Adipose tissue (tissue), 3 donors: ENCODE measurements around the gene MIAT. TPM values are rescaled to one million over a fixed set of nuclear protein-coding genes. Genes with fewer than 3 reads are reported as not detected.

Experiments
- H3K27ac ChIP-seq: one replicate; pipeline ENCODE4 v1.5.1; 2013; ENCODE audit warnings: low read depth, low read length
- WGBS, 3 donors: extraction: QIAGEN DNeasy Blood & Tissue Kit; methylation state at CpG; one replicate each; pipeline ENCODE4 v1.1.7; 2013; 5-methylcytosine and 5-hydroxymethylcytosine counted together
- polyA plus RNA-seq, 3 donors: library from polyadenylated mRNA; stranded (reverse); fragments of 200-250 nt; gene quantifications; one replicate each; pipeline ENCODE4 v1.2.3, GENCODE V29; 2013
- donor health status: healthy with polysubstance abuse.
- donor health status: Bipolar disorder and iron deficiency.
- donor health status: healthy.

The MIAT gene
- polyA plus RNA-seq, 3 donors: 0.11 to 1.1 (median 0.29) TPM

DNA sequence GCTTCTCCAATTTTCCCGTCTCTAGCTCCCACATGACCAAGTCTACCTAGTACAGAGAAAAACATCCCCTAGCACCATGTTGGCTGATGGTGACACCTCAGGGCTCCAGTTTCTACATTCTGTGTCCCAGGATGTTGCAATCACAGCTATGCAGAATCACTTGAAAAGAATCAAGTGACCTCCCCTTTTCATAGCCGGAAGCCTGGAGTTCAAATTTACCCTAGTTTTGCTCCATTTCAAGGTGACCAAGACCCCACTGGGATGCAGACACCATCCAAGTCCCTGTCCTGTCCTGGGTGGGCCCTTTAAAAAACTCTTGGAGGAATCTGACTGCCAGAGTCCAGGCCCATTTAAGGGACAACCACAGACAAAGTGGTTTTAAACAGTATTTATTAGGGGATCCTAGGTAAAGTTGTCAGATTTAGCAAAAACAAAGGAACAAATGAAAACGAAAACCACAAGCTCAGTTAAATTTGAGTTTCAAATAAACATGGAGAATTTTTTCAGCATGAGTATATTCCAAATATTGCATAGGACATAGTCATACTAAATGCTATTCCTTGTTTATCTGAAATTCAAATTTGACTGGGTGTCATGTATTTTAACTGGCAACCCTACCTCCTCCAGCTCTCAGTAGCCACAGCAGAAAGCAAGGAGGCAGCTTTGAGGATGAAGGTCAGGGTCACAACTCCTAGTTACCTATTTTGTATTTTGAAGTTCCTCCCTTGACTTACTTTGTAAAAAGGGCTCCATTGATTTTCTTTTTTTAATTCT lies 52.4 kb downstream of the MIAT start:
- no peak overlapping the region for H3K27ac ChIP-seq
- WGBS, 3 donors: 87 to 98% (median 88%) methylated on average over 3 of the region's 3 CpGs

DNA sequence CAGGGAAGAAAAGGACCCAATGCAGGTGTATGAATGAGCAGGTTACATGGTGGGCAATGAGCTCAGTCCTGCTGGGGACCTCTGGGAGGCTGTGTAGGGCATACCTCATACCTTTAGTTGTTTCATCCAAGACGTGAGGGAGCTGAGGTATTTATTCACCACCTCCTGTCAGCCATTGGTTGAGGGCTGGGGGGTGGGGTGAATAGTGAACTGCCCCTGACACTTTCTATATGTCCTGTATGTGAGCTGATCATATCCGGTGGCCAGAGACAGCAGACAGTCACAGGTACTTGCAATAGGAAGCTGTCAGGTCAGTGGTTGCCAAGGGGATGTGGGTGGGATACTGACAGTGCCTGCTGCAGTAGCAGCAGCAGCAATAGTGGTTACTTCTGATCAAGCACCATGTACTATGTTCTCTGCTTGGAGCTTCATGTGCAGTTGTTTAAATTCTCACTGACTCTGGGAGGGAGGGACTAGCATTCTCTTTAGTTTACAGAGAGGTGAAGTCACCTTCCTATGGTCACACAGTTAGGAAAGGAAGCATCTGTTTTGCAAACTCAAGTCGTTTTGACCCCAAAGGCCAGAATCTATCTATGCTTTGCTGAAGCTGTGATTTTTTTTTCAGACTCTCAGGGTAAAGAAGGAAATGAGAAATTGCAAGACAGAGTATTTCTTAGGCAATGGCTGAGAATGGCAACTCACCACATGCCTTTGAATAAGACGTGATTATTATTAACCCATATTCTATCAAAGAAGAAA lies 54.0 kb downstream of the MIAT start:
- H3K27ac ChIP-seq: no peak overlapping the region
- 53 to 67% (median 60%) methylated on average over 4 of the region's 4 CpGs for WGBS, 3 donors

DNA sequence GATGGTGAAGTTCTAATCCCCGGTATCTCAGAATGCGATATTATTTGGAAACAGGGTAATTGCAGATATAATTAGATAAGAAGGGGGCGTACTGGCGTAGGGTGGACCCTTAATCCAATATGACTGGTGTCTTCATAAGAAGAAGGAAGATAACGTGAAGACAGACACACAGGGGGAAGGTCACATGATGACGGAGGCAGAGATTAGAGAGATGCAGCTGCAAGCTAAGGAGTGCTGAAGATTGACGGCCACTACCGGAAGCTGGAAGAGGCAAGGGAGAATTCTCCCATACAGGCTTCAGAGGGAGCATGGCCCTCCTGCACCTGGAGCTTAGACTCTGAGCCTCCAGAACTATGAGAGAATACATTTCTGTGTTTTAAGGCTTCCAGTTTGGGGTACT lies 54.8 kb downstream of the MIAT start:
- WGBS, 3 donors: 76 to 83% (median 79%) methylated on average over 8 of the region's 8 CpGs
- no peak overlapping the region for H3K27ac ChIP-seq

DNA sequence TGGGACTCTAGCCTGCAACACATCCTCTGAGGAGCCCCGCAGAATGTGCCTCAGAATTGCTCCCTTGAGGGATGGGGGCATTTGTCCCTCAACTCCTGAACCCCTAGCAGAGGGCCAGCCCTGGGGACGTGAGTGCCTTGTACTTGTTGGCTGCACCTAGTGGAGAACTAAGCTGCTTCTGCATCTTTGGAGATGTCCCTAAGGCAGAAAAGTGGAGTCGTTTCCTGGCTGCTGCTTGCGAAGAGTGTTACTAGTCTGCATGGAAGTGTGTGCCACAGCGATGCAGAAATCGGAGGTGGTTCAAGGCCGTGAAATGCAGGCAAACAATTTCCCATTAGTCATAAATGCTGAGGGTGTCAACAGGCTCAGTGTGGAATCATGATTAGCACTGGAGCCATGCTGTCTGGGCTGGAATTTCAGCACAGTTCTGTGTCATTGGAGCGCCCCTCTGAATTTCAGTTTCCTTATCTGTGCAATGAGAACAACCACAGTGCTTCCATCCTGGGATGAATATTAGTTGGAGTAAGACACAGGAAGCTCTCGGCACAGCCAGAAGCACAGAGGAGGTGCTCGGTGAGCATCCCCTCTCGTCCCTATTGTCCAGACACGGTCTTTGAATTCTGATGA lies 56.5 kb downstream of the MIAT start:
- no peak overlapping the region for H3K27ac ChIP-seq
- WGBS, 3 donors: 69 to 87% (median 81%) methylated on average over 12 of the region's 12 CpGs

DNA sequence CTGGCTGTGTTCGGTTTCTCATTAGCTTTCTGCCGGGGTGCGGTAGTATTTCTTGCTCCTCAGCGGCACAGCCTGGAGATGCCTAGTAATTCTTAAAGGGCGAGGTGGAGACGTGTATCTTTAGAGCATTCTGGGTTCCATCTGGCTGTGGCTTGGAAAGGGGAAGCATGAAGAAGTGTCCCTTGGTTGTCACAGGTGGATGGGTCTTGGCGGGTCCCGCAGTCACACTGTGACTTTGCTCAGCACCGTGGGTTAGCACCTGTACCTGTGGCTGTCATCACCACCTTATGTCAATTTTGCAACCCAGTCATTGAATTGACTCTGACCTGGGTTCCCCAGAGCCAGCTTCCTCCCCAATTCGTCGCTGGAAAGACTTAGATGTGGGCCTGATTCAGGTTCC lies 57.6 kb downstream of the MIAT start:
- WGBS, 3 donors: 88 to 89% (median 89%) methylated on average over 11 of the region's 11 CpGs
- no peak overlapping the region for H3K27ac ChIP-seq

DNA sequence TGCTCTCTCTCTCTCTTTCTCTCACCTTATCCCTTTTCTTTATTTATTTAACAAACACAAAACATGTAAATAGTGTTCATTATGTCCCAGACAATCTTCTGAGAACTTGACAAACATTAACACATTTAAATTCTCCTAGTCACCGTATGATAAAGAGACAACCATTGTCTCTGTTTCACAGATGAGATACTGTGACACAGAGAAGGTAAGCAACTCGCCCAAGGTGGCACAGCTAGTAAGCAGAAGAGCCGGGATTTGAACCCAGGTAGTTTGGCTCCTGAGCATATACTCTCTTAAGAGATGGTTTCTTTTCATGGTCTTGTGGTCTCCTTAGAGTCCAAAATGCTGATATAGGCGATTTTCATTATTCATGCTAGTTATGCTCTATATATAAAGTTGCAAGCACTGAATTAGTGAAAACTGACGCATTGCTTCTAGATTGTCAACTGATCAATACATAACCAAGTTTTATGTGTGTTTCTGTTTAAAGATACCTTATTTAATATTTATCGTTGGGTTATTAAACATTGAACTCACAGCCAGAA lies 58.1 kb downstream of the MIAT start:
- WGBS, 3 donors: 90 to 96% (median 95%) methylated on average over 6 of the region's 6 CpGs
- no peak overlapping the region for H3K27ac ChIP-seq

DNA sequence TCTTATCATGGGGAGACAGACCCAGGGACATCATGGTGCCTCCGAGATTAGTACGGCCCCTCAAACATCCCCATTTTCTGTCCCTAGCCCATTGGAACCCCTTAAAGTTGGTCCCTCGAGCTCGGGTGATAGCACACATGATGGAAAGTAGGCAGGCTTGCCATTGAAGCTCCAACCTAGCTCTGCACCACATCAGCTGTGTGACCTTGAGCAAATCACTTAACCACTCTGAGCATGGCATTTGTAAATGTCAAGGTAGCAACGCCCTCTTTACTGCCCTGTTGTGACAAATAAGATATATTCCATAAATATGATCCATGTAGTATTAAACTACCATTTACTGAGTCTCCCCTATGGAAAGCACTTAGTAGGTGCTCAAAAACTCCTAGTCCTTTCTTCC lies 61.1 kb downstream of the MIAT start:
- no peak overlapping the region for H3K27ac ChIP-seq
- WGBS, 3 donors: 94 to 98% (median 95%) methylated on average over 5 of the region's 5 CpGs

DNA sequence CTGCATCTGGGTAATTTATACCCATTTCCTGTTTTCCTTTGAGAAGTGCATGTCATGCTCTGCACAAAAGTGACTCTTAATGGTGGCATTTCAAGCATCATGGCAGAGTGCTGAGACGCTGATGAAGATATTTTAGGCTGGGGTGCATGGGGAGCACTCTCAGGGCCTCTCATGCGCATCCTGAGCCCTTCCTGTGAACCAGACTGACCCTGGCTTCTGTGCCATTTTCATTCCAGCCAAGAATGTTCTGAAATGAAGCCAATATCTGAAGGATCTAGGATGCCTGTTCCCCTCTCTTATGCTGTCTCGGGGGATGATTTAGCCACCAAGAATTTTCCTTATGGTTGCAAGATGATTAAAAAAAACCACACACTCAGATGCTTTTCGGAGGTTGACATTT lies 61.5 kb downstream of the MIAT start:
- no peak overlapping the region for H3K27ac ChIP-seq
- 57 to 86% (median 58%) methylated on average over 4 of the region's 4 CpGs for WGBS, 3 donors

DNA sequence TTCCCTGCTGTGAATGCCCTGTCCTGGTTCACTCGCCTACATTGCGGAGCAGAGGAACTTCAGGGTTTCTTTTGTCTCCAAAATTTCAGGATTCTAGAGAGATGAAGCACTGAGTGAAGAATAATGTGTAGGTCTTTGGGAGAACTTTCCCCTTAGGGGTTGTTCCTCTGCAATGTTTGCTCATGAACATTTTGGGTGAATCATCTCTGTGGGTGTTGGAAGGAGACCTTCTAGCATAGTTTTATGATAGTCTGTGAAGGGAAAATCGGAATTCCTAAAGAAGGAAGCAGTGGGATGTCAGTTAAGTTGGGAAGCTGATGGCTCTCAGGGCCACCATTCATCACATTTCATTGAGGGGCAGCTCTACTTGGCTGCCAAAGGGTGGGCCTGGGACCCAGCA lies 64.8 kb downstream of the MIAT start:
- WGBS, 3 donors: 94 to 99% (median 95%) methylated on average over 3 of the region's 3 CpGs
- no peak overlapping the region for H3K27ac ChIP-seq

DNA sequence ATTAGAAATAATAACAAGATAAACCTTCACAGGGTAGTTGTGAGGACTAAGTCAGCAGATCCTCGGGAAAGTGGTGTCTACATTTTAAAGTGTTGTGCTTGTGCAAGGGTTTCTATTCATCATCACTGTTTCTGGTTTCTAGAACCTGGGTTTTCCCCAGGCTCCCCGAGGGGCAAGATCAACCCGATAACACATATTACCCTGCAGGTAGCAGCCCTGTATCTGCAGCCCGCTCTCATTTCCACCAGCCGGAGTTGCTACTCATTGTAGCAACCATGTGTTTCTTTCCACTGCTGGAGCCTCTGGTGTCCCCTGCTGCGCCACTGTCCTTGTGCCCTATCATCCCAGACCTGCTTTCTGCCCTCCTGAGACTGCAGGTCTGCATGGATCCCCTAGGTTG lies 67.0 kb downstream of the MIAT start:
- H3K27ac ChIP-seq: no peak overlapping the region
- WGBS, 3 donors: 86 to 95% (median 86%) methylated on average over 6 of the region's 6 CpGs

DNA sequence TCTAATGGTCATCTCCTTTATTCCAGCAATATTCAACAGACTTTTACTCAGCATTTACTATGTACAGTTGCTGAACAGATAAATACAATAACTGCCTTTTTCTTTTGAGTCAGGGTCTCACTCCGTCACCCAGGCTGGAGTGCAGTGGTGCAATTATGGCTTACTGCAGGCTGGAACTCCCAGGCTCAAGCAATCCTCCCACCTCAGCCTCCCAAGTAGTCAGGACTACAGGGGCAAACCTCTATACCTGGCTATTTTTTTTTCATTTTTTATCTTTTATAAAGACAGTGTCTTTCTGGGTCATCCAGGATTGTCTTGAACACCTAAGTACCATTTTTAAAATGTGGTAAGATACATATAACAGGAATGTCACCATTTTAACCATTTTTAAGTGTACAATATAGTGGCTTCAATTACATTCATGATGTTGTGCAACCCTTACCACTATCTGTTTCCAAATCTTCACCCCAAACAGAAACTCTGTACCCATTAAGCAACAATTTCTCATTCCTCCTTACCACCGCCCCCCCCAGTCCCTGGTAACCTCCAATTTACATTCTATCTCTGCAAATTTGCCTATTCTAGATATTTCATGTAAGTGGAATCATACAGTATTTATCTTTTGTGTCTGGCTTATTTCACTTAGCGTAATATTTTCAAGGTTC lies 67.8 kb downstream of the MIAT start:
- 77 to 96% (median 79%) methylated on average over 3 of the region's 3 CpGs for WGBS, 3 donors
- H3K27ac ChIP-seq: no peak overlapping the region

Other genes with a start within 250 kb of the MIAT start
- under 1 TPM; 0.17 to 0.67 (median 0.22) TPM for gene ASPHD2, start 228.3 kb upstream of the MIAT start, polyA plus RNA-seq
- 10 to 100 TPM in 2 of 3 donors, 1 to 10 TPM in 1; 9.8 to 13.0 (median 12.0) TPM for gene HPS4, start 173.8 kb upstream of the MIAT start, polyA plus RNA-seq
- gene SRRD, start 173.7 kb upstream of the MIAT start, polyA plus RNA-seq: 10 to 100 TPM in 1 of 3 donors, 1 to 10 TPM in 2; 8.4 to 11.9 (median 8.9) TPM
- gene TFIP11, start 145.1 kb upstream of the MIAT start, polyA plus RNA-seq: 10 to 100 TPM; 10.9 to 15.5 (median 12.1) TPM
- gene TPST2, start 67.5 kb upstream of the MIAT start, polyA plus RNA-seq: 100 to 1,000 TPM in 1 of 3 donors, 10 to 100 TPM in 2; 24.9 to 244 (median 69.4) TPM
- 1 to 10 TPM in 2 of 3 donors, under 1 TPM in 1; 0.20 to 5.2 (median 1.4) TPM for gene CRYBB1, start 39.6 kb upstream of the MIAT start, polyA plus RNA-seq
- gene CRYBA4, start 35.6 kb upstream of the MIAT start, polyA plus RNA-seq: not detected